PFSK-1 (cell line): ENCODE results near the gene FOXO6.

Experiments
- FOXP2 ChIP-seq: optimal IDR thresholded peaks from 2 replicates; pipeline ENCODE3; 2011; ENCODE audit warnings: borderline replicate concordance, control low read depth, inconsistent platforms; ENCODE audit not compliant: insufficient read depth; ENCODE audit errors: extremely low read length, extremely low read depth
- POLR2AphosphoS5 ChIP-seq: IDR thresholded peaks from 2 replicates; pipeline ENCODE4 v1.6.1; 2012; ENCODE audit warnings: low read depth, mild to moderate bottlenecking, control low read depth, low read length, moderate library complexity
- REST ChIP-seq, 2 experiments: IDR thresholded peaks; 2 replicates each; pipeline versions ENCODE4 v1.6.1 to v1.8.0; 2011 to 2012; ENCODE audit warnings: low read depth in 2 of 2, low read length in 2 of 2, control low read depth in 1 of 2, inconsistent platforms in 1 of 2, mild to moderate bottlenecking in 1 of 2, moderate library complexity in 1 of 2; ENCODE audit not compliant: insufficient read depth in 1 of 2
- SIN3A ChIP-seq: IDR thresholded peaks from 2 replicates; pipeline ENCODE4 v1.6.1; 2012; ENCODE audit warnings: mild to moderate bottlenecking, low read length, moderate library complexity, borderline replicate concordance; ENCODE audit not compliant: insufficient read depth
- TAF1 ChIP-seq: IDR thresholded peaks from 2 replicates; pipeline ENCODE4 v1.6.1; 2012; ENCODE audit warnings: low read length, control low read depth, borderline replicate concordance; ENCODE audit not compliant: insufficient read depth

Gene FOXO6

DNA sequence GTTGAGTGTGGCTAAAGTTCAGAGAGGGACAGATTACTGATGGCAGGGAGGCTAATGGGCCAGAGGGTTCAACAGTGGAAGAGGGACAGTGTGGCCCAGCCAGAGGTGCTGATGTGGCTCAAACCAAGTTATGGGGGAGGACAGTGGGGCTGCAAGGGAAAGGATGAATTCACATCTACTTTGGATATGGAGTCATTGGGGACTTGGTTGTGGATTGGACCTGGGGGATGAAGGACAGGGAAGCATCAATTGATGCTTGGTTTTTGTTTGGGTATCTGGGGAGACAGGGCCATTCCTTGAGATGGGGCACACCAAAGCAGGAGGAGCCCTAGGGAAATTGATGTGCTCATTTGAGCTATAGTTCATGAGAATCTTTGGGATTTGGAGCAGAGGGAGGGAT lies 23.3 kb downstream of the FOXO6 start:
- TF ChIP-seq TAF1 (no peak), FOXP2 (no peak), POLR2AphosphoS5 (no peak), SIN3A (no peak), REST (IDR thresholded peaks at IDR 0.05; ENCODE audit: insufficient read depth in 1 of 2, low read depth in 2 of 2, low read length in 2 of 2) (no peak)

DNA sequence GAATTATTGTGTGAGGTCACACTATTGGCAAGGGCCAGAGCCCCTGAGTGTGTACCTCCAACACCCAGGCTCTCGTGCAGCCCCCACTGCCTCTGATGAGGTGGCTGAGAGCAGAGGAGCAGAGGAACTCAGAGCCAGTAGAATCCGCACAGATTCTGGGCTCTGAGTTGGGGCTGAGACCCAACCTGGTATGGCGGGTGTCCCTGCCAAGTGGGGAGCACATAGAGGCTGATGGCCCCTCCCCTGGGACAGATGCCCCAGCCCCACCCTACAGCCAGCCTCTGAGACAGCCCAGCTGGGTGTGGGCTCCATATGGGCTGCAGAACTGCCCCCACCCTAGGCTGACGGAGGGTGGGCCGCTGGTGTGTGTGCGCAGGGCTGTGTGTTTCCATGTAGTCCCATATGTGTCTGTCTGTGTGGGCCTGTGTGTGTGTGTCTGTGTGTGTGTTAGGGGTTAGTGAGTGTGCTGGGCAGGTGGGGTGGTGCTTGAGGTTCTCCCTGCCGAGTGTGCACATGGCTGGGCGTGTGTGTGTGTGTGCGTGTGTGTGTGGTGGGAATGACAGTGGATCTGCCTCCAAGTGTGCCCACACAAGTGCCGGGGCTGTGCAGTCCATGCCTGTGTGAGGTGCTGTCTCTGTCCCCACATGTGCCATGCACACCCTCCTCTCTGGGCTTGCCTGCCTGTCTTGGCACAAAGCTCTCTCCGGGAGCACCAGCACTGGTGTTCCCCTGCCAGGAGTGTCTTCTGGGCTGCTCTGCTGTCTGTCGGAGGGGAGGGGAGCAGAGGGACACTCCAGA lies 24.4 kb downstream of the FOXO6 start:
- no peak for TF ChIP-seq TAF1
- no peak for TF ChIP-seq REST (IDR thresholded peaks at IDR 0.05; ENCODE audit: insufficient read depth in 1 of 2, low read depth in 2 of 2, low read length in 2 of 2)
- no peak for TF ChIP-seq SIN3A
- no peak for TF ChIP-seq FOXP2
- no peak for TF ChIP-seq POLR2AphosphoS5

DNA sequence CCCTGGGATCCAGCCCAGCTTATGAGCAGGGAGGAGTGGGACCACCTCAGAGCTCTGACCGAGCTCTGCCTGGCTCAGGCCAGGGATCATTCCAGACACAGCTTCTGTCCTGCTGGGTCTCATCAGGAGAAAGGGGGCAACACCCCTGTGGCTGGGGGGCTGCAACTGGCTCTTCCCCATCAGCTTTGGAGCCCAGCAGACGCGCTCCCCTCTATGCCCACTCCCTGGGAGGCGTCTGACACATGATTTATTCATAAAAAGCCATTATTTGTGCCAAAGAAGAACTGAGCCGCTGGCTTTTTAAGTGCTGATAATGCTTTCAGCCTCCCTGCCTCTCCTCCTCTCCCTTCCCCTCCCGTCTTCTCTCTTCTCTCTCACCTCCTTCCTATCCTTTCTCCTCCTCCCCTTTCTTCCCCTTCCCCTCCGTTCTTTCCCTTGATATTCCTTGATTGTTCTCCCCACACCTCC lies 25.0 kb downstream of the FOXO6 start:
- TF ChIP-seq REST (IDR thresholded peaks at IDR 0.05; ENCODE audit: insufficient read depth in 1 of 2, low read depth in 2 of 2, low read length in 2 of 2) (no peak), POLR2AphosphoS5 (no peak), FOXP2 (no peak), SIN3A (no peak), TAF1 (no peak)

GRCh38 chr1:41387667-41388091 lies 26.4 kb downstream of the FOXO6 start:
- TF ChIP-seq POLR2AphosphoS5 (no peak), SIN3A (no peak), FOXP2 (no peak), TAF1 (no peak), REST (IDR thresholded peaks at IDR 0.05; ENCODE audit: insufficient read depth in 1 of 2, low read depth in 2 of 2, low read length in 2 of 2) (no peak)
